HG03378 (cell line): ENCODE results near the gene C10orf71.

ENCODE experiments used
- ATAC-seq: cut with Tn5 transposase; IDR thresholded peaks from one replicate; pipeline ENCODE4 v1.9.1; 2021; ENCODE audit warnings: mild to moderate bottlenecking, moderate library complexity; ENCODE audit not compliant: unreplicated experiment

The C10orf71 gene

GRCh38 chr10:49293208-49293603 is 5.8 kb upstream of the C10orf71 start:
- ATAC-seq: no peak

- ATAC-seq: no peak
Measured at GRCh38 chr10:49294731-49295130, 4.2 kb upstream of the C10orf71 start.

- ATAC-seq: no peak
Measured at GRCh38 chr10:49295297-49295696, 3.7 kb upstream of the C10orf71 start.

GRCh38 chr10:49296382-49296781 is 2.6 kb upstream of the C10orf71 start:
- no peak for ATAC-seq

DNA sequence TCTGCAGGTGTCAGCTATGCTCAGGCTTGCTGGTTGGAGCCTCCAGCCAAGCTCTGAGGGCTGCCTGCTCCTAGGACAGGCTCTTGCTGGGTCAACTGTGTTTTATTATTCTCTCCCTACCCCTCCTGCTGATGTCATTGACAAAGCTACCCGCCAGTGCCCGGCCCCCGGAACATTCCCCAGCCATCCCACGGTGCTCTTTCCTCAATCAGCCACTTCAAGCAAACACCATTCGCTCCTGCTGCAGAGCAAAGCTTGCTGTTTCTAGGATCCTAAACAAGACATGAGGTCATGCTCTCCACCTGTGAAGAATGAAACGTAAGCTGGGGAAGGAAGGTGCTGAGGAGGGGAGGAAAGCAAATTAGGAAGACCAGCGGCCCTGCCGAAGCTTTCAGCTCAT is 2.1 kb upstream of the C10orf71 start:
- no peak for ATAC-seq

DNA sequence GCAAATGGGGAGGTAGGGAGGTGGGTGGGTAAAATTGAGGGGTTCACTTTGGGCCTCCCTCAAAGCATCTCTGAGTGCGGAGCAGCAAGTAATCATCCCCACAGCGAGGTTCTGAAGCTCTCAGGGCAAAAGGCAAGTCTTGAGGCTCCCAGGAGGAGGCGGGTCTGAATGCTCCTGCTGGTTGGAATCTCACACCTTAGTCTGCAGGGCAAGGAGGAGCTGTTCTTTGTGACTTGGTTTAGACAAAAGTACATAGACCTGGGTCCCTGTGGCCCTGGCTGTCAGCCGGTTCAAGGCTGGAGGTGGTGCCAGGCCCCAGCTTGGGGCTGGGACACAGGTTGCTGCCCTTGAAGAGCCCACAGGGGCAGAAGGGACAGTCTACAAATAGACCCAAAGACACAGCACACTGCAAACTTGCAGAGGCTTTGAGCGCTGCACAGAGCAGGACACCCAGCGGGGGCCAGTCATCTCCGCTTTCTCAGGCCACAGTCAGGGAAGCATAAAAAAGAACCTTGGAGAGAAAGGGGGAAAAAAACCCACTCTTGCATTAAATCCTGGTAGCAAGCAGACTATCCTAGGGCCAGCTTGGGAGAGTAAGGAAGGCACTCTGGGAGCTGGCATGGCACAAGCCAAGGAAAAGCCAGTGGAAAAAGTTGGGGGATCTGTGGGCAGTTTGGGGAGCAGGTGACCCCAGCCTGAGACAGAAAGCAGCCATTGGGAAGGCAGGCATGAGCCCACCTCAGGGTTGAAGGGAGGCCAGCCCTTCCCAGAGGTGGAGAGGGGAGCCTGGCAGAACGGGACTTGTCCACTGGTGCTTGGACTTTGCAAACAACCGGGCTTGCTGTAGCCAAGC is 926 bp upstream of the C10orf71 start:
- no peak for ATAC-seq

- no peak for ATAC-seq
Measured at GRCh38 chr10:49298671-49298982, 343 bp upstream of the C10orf71 start.

DNA sequence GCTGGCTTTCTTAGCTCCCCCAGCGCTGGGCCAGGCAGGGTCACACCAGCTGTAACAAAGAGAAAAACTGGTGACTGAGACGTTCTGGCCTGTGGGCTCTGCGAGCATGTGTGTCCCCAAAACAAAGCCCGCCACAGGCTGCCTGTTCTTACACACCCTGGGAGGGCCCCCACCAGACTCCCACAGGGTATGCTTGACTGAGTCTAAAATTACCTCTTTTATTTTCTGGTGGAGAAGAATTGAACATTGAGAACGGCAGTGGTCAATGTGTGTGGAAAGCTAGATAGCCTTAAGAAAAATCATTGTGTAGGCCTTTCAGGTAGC is 808 bp downstream of the C10orf71 start:
- ATAC-seq: peak; percentile 64

- peak; percentile 76 for ATAC-seq
Measured at GRCh38 chr10:49300140-49300974, 1.4 kb downstream of the C10orf71 start.

DNA sequence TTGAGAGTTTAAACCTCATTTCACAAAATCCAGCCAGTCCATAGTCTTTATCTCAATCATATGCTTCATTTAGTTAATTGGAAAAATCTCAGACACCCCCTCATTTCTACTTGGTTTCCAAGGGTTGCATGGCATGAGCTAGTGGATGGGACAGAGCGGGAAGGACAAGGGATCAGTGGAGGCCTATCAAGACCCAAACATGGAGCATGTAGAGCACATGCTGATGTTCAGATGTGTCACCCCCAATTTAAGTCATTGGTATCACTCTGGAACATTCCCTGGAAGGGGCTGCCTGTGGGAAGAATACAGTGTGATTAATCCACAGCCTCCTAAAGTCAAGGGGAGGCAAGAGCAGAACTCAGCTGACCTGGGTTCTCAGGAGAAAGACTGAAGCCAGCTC is 2.3 kb downstream of the C10orf71 start:
- no peak for ATAC-seq

DNA sequence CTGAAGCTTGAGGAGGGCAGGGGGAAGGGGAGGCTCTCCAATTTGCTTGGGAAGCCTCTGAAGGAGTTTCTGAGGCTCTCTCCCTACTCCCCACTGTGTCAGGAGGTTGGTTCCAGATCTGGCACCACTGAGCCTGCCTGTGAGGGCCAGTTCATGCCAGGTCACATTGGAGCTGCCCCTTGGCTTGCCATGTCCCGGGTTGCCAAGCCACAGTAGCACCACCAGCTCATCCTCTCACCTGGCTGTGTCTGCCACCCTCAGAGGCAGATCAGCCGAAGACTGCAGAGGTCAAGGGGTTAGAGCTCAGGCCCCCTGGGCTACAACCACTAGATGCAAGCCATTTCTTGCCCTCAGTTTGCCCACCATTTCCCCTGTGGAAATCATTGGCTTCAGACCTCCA is 3.1 kb downstream of the C10orf71 start:
- ATAC-seq: no peak

- no peak for ATAC-seq
Measured at GRCh38 chr10:49303711-49304110, 4.7 kb downstream of the C10orf71 start.

DNA sequence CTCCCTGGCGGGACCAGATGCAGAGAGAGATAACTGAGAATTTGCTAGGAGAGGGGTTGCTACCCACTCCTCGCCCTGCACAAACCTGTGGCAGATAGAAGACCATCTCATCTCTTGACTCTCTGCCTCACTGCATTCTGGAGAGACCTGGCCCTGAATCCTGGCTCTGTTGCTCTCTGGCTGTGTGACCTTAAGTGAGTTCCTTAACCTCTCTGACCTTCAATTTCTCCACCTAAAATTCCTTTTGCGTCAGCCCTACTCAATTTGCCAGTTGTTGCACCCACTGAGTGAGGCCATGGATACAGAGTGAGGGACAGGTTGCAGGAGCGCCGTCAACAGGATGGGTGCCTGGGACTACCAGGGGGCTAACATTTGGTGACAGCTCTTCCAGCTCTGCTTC is 5.2 kb downstream of the C10orf71 start:
- ATAC-seq: no peak

DNA sequence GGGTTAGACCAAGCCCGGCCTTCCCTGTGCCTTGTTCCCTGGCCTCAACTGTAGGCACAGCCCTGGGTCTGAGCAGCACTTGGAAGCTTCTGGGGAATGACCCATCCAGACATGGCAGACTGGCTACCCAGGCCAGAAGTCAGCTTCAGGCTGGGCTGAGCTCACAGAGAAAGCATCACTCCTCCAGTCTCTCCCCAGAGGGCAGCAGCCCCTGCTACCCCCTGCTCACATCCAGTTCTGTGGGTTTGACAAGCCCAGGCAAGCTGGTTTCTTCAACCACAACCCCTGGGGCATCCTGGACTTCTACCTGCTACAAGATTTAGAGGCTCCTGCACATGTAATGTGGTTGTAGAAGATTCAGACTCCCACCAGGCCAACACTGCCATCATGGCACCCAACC is 9.0 kb downstream of the C10orf71 start:
- ATAC-seq: no peak

DNA sequence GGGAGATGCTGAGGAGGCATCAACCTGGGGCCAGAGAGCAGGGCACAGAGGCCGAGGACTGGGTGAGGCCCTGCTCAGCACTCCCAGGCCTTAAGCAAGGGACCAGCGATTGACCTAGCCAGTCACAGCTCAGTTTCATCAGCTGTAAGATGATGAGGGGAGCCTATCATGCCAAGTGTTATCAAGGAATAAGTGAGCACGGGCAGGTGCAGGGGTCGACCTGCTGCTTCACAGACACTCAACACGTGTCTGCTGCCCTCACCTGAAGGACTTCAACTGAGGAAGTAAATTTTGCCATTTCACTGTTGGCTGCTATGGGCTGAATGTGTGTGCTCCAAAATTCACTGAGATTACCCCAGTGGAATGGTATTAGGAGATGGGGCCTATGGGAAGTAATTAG is 9.9 kb downstream of the C10orf71 start:
- no peak for ATAC-seq

- ATAC-seq: peak; percentile 52
Measured at GRCh38 chr10:49309691-49310411, 10.9 kb downstream of the C10orf71 start.

- ATAC-seq: peak; percentile 34
Measured at GRCh38 chr10:49310460-49310859, 11.5 kb downstream of the C10orf71 start.

- no peak for ATAC-seq
Measured at GRCh38 chr10:49310901-49311554, 12.1 kb downstream of the C10orf71 start.

GRCh38 chr10:49311555-49312236 is 12.7 kb downstream of the C10orf71 start:
- ATAC-seq: no peak

GRCh38 chr10:49312246-49312869 is 13.4 kb downstream of the C10orf71 start:
- no peak for ATAC-seq
